Endothelial cell of umbilical vein (primary cell): ENCODE data around the gene KCNQ2.

Source experiments
- EZH2 ChIP-seq: IDR thresholded peaks from 2 replicates; pipeline ENCODE4 v1.6.1; 2012; ENCODE audit warnings: borderline replicate concordance, low read depth, mild to moderate bottlenecking, moderate library complexity, low read length, inconsistent platforms; ENCODE audit not compliant: severe bottlenecking
- POLR2A ChIP-seq: IDR thresholded peaks from 2 replicates; pipeline ENCODE4 v1.6.1; 2012; ENCODE audit warnings: low read depth, mild to moderate bottlenecking, control low read depth, low read length
- POLR2AphosphoS5 ChIP-seq: IDR thresholded peaks from 2 replicates; pipeline ENCODE4 v1.6.1; 2012; ENCODE audit warnings: low read depth, mild to moderate bottlenecking, control low read depth, low read length, moderate library complexity; ENCODE audit not compliant: insufficient read depth
- TF ChIP-seq, protein P1 (sequence below), 2 donors: IDR thresholded peaks; 1 replicate in 1 of 2; 2 replicates in 1 of 2; pipeline ENCODE4 v1.5.1; 2011; ENCODE audit warnings: low read length in 2 of 2, mild to moderate bottlenecking in 2 of 2, moderate library complexity in 2 of 2, control low read depth in 1 of 2, inconsistent platforms in 1 of 2, low read depth in 1 of 2; ENCODE audit not compliant: insufficient read depth in 1 of 2; ENCODE audit errors: extremely low read depth in 1 of 2
- TF ChIP-seq, protein P2 (sequence below): IDR thresholded peaks from 2 replicates; pipeline ENCODE4 v1.6.1; 2011; ENCODE audit not compliant: insufficient read depth, insufficient read length

DNA sequence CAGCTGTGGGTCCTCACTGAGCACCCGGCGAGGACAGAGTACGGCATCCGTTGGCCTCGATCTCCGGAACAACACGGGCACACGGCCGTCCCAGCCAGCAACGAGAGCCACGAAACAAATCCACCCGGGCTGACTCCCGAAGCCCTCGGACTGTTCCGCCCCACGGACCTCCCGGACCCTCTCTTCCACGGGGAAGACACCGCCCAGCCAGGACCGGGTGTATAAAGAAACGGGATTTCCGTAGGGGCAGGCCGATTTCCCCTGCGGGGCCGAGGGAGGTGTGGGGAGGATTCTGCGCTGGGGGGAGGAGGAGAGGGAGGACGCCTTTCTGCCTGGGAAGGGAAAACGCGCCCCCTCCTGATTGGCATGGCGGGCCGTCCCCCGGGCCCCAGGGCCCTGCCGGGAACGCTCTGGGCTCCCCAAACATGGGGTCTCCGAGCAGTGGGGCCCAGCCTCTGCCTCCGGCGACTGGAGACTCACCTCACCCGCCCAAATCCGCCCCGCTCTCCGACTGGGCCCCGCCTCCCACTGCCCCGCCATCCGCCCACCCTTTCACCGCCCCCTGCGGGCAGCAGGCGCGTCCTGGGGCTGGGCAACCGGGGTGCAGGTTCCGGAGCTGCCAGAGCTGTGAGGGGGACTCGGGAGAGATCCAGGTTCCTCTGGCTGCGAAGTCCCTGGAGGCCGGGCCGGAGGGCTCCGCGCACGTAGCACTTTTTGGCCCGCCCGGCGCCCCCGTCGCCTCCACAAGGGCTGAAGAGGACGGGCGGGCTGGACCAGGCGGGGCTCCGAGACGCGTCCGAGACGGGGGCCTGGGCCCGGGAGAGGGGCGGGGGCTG lies 47.4 kb upstream of the KCNQ2 start:
- TF ChIP-seq, protein P1, sequence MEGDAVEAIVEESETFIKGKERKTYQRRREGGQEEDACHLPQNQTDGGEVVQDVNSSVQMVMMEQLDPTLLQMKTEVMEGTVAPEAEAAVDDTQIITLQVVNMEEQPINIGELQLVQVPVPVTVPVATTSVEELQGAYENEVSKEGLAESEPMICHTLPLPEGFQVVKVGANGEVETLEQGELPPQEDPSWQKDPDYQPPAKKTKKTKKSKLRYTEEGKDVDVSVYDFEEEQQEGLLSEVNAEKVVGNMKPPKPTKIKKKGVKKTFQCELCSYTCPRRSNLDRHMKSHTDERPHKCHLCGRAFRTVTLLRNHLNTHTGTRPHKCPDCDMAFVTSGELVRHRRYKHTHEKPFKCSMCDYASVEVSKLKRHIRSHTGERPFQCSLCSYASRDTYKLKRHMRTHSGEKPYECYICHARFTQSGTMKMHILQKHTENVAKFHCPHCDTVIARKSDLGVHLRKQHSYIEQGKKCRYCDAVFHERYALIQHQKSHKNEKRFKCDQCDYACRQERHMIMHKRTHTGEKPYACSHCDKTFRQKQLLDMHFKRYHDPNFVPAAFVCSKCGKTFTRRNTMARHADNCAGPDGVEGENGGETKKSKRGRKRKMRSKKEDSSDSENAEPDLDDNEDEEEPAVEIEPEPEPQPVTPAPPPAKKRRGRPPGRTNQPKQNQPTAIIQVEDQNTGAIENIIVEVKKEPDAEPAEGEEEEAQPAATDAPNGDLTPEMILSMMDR (IDR thresholded peaks at IDR 0.05; ENCODE audit: extremely low read depth in 1 of 2, insufficient read depth in 1 of 2, low read depth in 1 of 2, low read length in 2 of 2) = no peak
- TF ChIP-seq POLR2A (peak; percentile 26), EZH2 (no peak), POLR2AphosphoS5 (no peak)
- TF ChIP-seq, protein P2, sequence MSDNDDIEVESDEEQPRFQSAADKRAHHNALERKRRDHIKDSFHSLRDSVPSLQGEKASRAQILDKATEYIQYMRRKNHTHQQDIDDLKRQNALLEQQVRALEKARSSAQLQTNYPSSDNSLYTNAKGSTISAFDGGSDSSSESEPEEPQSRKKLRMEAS = no peak
